HG02870 (cell line): ENCODE measurements around the gene PARP8.
"Not testable (repeated sequence)": the region's sequence is repeated elsewhere in the genome, so short reads cannot be mapped to it uniquely, and the experiment has no call there.

Experiments
- ATAC-seq: cut with Tn5 transposase; IDR thresholded peaks from one replicate; pipeline ENCODE4 v1.9.1; 2021; ENCODE audit warnings: mild to moderate bottlenecking, moderate library complexity; ENCODE audit not compliant: unreplicated experiment

PARP8 gene

GRCh38 chr5:50766967-50767366, 100.5 kb downstream of the PARP8 start:
- no peak for ATAC-seq

DNA sequence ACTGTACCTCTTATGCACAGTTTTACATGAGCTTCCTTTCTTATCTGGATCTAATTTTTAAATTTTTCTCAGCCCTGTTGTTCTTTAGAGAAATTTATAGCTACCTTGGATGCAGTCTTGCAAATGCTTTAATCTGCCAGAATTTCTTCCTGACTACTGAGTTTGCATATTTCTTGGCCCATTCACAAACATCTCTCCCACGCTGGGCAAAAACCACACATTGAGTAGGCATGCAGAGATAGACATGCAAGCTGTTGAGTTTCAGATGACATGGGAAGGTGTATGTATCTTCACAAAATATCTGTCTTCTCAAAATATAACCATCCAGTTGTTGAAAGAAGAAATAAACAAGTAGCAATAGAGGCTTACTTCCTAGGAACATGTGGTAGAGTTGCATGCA, 101.2 kb downstream of the PARP8 start:
- ATAC-seq, result no peak

DNA sequence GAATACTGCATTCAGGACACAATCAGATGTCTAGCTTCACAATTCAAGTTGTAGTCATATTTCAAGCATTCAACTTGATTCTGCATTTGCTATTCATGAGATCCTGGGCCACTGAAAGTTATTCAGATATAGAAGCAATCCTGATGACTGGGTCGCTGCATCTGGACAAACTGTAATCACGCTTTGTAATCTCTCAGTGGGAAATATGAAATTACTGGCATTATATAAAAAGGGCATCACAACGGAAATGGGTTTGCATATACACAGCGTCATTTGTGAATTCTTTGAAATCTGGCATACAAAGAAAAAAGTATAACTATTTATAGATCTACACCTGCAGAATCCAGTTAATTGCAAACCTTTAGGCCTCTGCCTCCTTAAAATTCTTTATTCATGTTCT, 102.2 kb downstream of the PARP8 start:
- ATAC-seq, result no peak

DNA sequence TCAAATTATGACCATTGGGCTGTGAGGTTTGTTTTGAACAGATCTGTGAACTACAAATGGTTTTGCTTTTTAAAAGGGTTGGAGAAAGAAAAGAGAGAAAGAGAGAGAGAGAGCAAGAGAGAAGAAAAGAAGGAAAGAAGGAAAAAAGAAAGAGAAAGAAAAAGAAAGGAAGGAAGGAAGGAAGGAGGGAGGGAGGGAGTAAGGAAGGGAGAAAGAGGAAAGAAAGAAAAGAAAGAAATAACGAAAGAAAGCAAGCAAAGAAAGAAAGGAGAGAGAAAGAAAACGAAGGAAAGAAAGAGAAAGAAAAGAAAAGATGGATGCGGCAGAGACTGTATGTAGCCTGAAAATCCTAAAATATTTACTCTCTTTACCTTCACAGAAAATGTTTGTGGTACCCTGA, 104.0 kb downstream of the PARP8 start:
- ATAC-seq, result no peak

DNA sequence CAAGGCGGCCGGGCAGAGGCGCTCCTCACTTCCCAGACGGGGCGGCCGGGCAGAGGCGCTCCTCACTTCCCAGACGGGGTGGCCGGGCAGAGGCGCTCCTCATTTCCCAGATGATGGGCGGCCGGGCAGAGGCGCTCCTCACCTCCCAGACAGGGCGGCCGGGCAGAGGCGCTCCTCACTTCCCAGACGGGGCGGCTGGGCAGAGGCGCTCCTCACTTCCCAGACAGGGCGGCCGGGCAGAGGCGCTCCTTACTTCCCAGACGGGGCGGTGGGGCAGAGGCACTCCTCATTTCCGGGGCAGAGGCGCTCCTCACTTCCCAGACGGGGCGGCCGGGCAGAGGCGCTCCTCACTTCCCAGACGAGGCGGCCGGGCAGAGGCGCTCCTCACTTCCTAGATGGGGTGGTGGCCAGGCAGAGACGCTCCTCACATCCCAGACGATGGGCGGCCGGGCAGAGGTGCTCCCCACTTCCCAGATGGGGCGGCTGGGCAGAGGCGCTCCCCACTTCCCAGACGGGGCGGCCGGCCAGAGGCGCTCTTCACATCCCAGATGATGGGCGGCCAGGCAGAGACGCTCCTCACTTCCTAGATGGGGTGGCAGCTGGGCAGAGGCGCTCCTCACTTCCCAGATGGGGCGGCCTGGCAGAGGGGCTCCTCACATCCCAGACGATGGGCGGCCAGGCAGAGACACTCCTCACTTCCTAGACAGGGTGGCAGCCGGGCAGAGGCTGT, 108.2 kb downstream of the PARP8 start:
- not testable (repeated sequence) for ATAC-seq

- ATAC-seq, result no peak
Measured at GRCh38 chr5:50786073-50786472, 119.6 kb downstream of the PARP8 start.

DNA sequence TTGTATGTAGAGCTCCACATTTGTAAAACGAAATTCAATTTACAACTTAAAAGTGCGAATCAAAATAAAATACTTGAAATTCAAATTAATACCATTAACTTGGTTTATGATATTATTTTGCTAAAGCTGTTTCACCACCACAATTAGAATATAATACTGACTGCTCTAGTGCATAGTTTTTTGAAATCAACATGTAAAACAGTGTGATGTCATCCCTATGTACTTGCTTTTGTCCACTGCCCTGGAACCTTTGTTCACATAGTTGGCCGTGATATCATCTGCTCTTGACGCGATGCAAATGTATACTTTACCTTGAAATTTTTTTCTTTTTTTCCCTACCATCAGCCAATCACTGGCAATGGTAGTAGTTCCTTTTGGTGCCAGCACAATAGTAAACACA, 125.4 kb downstream of the PARP8 start:
- no peak for ATAC-seq

DNA sequence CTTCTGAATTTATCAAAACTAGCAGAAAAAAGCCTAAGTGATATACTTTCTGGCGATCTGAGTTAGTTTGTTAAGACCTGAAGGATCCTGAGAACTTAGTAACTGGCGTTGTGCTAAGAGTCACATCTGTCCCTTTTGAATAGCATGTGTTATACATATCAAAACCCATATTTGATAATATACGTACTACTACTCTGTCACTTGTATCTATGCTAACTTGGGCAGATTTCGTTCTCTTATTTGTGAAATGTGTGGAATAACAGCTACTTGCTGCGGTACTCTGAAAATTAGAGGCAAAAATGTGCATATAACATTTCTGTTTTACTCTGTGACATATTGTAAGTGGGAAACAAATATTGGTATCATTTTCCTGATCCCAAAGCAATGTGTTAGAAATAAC, 126.4 kb downstream of the PARP8 start:
- ATAC-seq, result no peak

- no peak for ATAC-seq
Measured at GRCh38 chr5:50794812-50795211, 128.4 kb downstream of the PARP8 start.

GRCh38 chr5:50798002-50798401, 131.6 kb downstream of the PARP8 start:
- no peak for ATAC-seq

- no peak for ATAC-seq
Measured at GRCh38 chr5:50799596-50799995, 133.2 kb downstream of the PARP8 start.

DNA sequence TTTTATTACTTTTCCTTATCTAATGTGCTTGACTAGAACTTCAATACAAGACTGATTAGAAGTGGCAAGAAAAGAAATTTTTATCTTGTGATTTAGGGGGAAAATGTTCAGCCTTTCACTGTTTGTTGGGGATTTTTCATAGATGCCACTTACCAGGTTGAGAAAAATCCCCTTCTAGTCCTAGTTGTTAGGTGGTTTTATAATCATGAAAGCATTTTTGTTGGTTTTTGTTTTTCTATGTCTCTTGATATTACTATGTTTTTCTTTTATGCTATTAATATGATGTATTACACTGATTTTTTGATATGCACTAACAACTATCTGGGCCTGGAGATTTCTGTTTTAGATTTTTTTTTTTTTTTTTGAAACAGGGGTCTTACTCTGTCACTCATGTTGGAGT, 134.0 kb downstream of the PARP8 start:
- no peak for ATAC-seq

DNA sequence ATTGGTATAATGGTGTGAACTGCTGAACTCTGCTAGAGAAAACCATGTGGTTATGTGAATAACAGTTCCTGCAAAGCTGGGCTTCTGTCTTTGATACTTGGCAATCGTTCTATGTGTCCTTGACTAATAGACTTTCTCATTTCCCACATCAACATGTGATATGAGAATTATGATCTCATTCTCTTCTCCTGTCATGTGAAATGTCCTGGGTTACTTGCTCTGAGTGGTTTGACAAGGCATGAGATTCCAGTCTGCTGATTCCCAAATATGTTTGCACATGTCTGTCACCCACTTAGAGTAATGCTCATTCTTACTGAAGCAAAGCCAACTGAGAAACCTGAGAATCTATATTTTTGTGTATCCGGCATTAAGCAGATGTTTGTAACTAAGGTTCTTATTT, 141.2 kb downstream of the PARP8 start:
- no peak for ATAC-seq

DNA sequence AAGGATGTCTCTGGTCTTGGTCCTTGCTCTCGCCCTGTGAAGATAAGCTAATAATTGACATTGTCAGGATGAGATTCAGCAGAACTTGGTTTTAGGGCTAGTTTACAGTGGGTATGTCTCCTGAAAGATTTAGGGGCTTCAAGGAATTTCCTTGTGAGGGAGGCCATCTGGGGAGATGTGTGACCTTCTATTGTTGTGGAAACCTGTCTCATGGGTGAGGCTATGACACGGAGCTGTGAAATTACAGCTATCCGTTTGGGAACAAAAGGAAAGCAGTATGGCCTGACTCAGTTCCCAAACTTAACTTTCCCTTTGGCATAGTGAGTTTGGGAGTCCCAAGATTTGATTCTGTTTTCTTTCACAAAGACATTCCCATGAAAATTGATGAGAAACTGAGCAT, 142.0 kb downstream of the PARP8 start:
- ATAC-seq, result no peak

DNA sequence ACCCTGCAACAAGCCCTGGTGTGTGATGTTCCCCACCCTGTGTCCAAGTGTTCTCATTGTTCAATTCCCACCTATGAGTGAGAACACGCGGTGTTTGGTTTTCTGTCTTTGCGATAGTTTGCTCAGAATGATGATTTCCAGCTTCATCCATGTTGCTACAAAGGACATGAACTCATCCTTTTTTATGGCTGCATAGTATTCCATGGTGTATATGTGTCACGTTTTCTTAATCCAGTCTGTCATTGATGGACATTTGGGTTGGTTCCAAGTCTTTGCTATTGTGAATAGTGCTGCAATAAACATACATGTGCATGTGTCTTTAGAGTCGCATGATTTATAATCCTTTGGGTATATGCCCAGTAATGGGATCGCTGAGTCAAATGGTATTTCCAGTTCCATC, 145.3 kb downstream of the PARP8 start:
- not testable (repeated sequence) for ATAC-seq

- ATAC-seq, result no peak
Measured at GRCh38 chr5:50813691-50814090, 147.3 kb downstream of the PARP8 start.

DNA sequence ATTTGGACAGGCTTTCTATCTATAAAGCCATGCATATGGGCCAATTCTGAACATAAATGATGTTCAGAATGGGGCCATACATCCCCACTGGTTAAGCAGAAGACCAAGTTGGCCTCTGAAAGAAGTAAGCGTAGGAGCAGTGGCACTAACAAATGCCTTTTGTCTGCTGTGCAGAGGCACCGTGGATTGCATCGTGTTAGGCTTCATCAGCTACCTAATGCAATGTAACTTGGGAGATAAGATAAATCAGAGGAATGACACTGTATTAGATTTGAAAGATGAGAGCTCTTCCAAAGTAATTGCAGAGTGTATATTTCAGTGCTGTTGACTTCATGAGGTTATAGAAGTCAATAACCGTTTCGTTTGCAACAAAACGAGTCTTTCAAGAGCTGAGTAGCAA, 148.1 kb downstream of the PARP8 start:
- no peak for ATAC-seq

- ATAC-seq, result no peak
Measured at GRCh38 chr5:50822046-50822445, 155.6 kb downstream of the PARP8 start.

GRCh38 chr5:50822761-50823160, 156.3 kb downstream of the PARP8 start:
- ATAC-seq, result no peak

DNA sequence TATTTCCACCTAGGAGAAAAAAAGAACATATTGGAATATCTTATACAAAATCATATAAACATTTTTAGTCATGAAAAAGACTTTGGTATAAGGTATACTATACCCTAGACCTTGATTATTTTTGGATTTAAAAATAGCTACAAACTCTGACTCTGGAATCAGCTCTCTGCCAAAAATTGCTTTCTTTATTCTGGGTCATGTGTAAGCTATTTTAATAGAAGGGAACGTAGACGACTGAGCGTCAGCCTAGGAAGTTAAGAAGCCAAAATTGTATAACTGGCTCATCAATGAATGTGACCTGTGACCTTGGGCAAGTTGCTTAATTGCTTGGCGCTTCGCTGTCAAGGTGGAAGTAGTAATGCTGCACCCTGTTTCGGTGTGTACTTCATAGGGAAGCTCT, 157.1 kb downstream of the PARP8 start:
- no peak for ATAC-seq

DNA sequence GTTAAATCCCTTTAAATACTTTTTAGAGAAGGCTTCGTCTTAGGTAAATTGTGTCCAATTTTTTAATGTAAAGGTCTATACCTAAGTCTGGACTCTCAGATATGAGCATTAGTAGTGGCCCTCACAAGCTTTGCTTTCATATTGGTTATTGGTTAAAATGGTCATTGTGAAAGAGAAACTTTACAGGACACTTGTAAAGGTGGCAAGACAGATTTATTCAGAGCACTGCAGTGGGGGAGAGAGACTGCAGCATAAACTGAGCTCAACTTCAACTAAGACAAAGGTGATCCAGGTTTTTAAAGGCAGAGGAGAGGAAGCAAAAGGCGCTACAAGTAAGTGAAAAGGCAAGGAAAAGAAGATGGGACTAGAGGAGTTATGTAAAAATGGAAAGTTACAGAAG, 157.7 kb downstream of the PARP8 start:
- no peak for ATAC-seq

DNA sequence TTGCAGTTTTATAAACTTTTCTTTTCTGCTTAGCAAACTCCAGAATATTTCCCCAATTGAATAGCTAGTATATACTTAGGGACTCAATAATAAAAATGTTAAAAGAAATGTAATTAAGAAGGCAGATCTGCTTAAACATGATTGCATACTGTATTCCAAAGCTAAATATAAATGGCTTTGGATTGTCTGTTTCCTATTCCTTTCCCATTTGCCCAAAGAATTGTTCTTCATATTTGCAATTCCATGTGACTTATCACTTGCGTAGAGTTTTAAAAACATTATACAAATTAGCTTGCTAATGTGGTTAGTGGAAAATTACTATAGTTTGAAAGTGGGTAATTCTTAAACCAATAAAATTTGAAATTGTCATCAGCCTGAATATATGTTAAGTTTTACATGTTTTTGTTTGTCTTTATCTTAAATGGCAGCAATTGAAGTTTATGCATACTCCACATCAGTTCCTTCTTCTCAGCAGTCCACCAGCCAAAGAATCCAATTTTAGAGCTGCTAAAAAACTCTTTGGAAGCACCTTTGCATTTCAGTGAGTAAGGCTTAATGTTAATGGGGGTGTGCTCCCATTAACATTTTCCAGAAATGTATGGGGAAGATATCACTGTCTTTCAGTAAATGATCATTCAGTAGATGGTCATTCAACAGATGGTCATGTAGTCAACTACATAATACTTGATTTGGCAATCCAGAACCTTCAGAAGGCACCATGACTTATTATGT, 161.2 kb downstream of the PARP8 start:
- ATAC-seq, result no peak

- ATAC-seq, result no peak
Measured at GRCh38 chr5:50829023-50829422, 162.6 kb downstream of the PARP8 start.
